IPS DF 4.7 (cell line): Measurements from ENCODE around the gene POLD2.

Experiments
- DNase-seq: peaks from one replicate; pipeline ENCODE4 v3.0.0-alpha.2; 2013; ENCODE audit warnings: low spot score; ENCODE audit errors: extremely low read depth

The POLD2 gene

DNA sequence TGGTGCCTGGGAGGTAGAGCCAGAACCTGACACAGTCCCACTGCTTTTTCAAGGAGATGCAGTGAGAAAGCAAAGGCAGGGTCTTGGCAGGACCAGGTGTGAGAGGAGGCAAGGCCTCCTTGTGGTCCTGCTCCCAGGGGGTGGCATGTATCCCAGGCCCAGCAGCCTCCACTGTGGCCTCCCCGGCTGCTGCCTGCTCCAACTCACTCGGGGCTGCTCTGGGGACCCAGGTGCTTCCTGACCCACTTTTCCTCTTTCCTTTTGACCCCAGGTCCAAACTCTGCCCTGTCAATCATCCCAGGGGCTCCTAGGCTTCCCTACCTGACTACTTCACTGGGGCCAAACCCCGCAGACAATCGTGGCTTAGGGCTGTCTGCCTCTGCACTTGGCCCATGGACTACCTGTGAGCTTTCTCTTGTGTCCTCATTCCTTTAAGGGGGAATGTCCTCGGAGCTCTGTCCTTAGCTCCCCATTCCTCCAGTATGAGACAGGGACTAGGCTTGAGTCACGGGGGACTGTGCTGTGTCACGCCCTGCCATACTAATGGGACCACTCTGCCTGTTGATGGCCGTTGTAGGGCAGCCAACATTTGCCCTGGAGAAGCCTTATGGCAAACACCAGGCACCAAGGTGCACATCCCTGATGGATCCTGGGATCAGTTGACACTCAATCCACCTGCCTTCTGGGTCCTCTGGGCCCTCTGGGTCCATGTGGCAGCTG lies 20.3 kb downstream of the POLD2 start:
- DNase-seq, result no peak

DNA sequence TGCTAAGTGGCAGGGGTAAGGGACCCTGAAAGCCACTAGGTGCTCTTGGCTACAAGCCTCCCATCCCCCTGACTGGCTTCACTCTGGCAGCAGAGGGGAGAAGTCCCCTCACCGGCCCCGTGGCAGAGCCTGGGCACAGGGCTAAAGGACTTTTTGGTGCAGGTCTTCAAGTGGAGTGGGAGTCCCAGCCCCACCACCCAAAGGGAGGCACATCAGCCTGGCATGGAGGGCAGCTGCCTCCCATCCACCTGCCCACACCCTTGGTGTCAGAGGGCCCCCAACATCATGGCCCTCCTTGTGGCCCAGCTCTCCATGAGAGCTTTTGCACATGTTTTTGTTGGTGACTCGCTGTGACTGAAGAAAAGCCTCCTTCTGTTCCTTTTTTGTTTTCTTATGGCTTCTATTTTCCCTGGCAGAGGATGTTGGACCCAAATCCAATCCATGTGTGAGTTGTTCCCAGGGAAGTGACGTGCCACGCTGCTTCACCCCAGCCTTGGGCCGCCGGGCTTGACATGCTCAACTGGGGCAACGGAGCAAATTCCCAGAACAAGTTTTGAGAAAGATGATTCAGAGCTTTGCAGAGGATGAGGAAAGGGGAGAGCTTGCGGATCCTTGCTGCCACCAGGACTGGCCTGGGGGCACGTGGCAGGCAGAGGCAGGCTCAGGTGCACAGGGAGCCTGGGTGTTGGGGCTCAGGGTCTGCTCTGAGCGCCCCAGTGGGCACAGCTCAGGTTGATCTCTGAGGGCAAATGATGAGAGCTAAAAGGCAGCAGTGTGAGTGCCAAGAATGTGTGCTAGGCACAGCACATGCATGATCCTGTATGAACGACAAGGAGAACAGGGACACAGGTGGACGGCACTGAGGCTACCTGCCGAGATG lies 21.1 kb downstream of the POLD2 start:
- no peak for DNase-seq

DNA sequence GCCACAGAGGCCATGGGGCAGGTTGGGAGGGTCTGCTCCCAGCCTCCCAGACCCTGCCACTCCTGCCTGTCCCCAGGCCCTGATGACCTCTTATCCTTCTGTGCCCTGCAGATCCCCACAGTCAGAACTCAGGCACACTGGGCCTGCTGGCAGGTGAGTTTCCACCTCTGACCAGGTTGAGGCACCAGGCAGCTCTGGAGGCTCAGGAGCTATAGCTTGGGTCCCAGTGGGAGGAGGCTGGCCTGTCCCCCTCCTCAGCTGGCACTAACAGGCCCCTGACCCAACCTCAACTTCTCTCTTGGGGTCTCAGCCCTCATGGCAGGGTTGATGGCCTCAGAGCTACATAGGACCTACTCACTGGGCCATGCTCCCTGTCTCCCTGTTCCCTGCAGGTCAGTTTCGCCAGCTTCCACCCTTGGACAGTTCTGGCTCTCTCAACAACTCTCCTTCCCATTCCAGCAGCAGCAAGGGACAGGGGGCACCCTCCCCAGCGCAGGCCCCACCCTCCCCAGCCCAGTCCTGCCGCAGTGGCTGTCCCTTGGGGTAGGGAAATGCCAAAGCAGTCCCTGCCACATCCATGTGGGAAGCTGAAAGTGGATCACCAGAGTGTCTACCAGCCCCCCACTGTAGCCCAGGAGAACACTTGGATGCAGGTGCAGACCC lies 21.9 kb downstream of the POLD2 start:
- no peak for DNase-seq

- DNase-seq, result no peak
Observed at GRCh38 chr7:44100458-44101302, 22.7 kb downstream of the POLD2 start.

GRCh38 chr7:44099669-44100068 lies 23.7 kb downstream of the POLD2 start:
- DNase-seq, result no peak

DNA sequence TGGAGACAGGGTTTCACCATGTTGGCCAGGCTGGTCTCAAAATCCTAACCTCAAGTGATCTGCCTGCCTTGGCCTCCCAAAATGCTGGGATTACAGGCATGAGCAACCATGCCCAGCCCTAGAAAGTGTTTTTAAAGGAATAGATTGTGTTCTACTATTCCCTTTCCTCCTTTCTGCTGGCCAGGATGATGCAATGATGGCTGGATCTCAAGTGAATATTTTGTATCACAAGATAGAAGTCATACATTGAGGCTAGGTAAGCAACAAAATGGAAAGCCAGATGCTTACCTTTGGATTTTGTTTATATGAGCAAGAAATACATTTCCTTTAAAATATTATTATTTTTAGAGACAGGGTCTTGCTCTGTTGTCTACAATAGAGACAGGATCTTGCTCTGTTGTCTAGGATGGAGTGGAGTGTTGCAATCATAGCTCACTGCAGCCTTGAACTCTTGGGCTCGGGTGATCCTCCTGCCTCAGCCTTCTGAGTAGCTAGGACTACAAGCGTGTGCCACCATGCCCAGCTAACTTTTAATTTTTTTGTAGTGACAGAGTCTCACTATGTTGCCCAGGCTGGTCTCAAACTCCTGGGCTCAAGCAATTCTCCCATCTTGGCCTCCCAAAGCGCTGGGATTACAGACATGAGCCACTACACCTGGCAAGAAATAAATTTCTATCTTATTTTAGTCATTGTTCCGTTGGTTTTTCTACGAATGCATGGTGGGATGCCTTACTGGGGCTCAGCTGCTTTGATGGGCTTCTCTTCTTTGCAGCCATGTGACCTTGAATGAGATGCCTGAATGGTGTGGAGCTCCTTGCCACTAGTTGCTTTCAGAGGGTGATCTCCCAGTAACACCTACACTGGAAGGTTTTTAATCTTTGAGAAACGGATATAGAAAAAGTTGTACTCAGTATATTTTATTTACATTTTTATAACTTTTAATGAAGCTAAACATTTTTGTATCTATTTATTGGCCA lies 25.0 kb downstream of the POLD2 start:
- no peak for DNase-seq

DNA sequence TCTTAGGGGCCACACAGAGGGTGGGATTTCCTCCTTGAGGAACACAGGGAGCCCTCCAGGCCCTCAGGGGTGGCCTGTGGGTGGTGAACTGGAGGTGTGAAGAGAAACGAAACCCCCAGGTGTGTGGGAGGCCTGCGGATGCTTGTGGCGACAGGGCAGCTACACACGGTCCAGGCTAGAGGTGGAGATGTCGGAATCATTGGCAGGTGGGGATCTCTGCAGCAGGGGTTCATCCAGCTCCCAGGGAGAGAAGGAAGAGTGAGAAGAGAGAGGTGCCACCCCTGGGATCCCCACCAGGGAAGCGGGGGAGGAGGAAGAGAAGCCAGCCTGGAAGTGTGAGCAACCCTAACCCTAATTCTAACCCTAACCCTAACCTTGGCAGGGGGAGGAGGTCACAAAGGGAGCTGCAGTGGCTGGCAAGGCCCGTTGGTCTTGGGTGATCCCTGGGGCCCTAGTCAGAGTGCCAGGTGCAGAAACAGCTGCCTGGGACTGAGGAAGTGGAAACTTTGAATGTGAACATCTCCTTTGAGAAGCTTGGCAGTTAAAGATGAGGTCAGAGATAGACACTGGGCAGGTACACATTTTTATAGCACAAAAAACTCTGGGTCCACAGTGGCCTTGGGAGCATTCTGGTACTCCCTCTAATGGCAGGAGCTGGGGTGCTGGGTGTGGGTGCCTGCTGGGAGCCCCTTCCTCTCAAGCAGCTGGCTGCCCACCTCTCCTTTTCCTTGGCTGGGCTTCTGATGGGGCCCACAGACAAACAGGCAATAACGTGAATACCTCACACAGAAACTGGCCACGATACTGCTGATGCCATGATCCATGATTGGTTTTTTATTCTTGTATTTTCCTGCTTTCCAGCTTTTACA lies 26.1 kb downstream of the POLD2 start:
- DNase-seq, result no peak

- DNase-seq, result no peak
Observed at GRCh38 chr7:44096326-44096881, 26.9 kb downstream of the POLD2 start.

DNA sequence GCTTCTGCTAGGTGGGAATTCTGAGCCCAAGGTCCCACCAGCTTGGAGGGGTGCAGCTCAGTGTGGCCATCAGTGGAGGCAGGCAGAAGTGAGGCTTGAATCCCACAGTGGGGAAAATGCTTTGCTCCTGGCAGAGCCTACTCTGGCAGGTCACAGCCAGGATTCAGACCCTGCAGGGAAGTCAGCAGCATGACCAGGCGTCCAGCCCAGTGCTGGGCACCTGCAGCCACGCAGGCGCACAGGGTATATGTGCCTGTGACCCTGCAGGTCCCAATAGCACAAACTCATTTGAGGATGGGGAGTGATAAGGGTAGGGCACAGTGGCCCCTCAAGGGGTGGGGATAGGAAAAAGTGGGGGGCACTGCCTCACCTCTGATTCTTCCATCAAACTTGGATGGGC lies 27.6 kb downstream of the POLD2 start:
- DNase-seq, result no peak

GRCh38 chr7:44094883-44095592 lies 28.3 kb downstream of the POLD2 start:
- no peak for DNase-seq

DNA sequence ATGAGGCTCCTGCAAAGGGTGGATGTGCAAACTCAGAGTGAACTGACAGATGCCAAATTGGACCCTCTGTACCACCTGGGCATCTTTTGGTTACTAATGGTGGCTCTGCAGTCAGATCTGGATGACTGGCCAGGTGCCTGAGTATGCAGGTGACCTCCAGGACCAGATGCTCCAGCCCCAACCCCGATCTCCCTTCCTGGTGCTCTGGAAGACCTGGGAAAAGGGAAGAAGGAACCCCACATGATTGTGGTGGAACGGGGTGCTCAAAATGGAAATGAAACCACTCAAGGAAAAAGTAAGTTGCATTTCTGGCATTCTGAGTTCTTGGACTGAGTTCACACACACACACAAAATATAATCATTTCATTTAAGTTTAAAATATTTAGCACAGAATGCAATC lies 29.0 kb downstream of the POLD2 start:
- no peak for DNase-seq

- DNase-seq, result no peak
Observed at GRCh38 chr7:44093102-44093641, 30.2 kb downstream of the POLD2 start.

GRCh38 chr7:44087911-44088838 lies 35.2 kb downstream of the POLD2 start:
- no peak for DNase-seq

- no peak for DNase-seq
Observed at GRCh38 chr7:44086627-44087026, 36.7 kb downstream of the POLD2 start.

GRCh38 chr7:44085546-44085945 lies 37.8 kb downstream of the POLD2 start:
- DNase-seq, result no peak

GRCh38 chr7:44084701-44085100 lies 38.6 kb downstream of the POLD2 start:
- no peak for DNase-seq

- DNase-seq, result no peak
Observed at GRCh38 chr7:44083796-44084195, 39.6 kb downstream of the POLD2 start.
